Activated CD4-positive, alpha-beta T cell treated with anti-CD3 and anti-CD28 coated beads, Interleukin-2, Interleukin-4, amounts not matched to agents 100 ng/mL and 50 ng/mL, durations not matched to agents 16 hours and 8 hours (primary cell): Measurements from ENCODE around the gene CDHR4.
"Not testable (repeated sequence)": the region's sequence is repeated elsewhere in the genome, so short reads cannot be mapped to it uniquely, and the experiment has no call there.

Experiments
- DNase-seq: peaks from one replicate; pipeline ENCODE4 v3.0.0-alpha.2; 2020; ENCODE audit warnings: low spot score

The CDHR4 gene

DNA sequence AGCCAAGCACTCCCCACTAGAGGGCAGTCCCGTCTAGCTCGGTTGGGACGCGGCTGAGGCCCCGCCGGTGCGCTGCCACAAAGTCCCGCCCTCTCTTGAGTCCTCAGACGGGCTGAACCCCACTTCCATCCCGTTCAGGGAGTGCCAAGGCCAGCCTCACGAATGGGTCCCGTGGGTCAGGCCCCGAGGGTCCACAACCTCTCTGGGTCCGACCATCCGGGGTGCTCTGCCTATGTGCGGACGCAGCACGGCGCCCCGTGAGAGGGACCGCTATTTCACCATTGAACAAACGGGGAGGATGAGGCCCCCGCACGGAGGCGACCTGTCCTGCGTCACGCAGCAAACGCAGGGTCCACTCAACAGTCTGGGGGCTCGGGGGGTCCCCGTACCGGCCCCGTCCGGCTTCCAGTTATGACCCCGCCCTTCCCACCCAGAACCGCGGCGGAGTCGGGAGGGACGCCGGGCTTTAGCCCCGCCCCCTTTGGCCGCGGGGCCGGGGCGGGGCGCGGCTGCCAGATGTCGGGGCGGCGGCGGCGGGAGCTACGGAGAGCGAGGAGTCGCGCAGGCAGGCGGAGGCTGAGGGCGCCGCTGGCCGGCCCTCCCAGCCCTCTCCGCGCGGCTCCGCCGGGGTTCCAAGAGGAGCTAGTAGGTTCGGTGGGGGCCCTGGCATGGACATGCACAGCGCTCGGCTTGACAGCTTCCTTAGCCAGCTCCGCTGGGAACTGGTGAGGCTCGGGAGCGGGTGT lies 3.2 kb upstream of the CDHR4 start, which contains the start of gene INKA1:
INKA1 (plus strand) TSS at position 543 of the 746 bp plus-strand sequence; CDS start at position 675, 132 bp downstream.
- peak; percentile 91 for DNase-seq

GRCh38 chr3:49801160-49801559 lies 1.5 kb upstream of the CDHR4 start:
- DNase-seq = no peak

DNA sequence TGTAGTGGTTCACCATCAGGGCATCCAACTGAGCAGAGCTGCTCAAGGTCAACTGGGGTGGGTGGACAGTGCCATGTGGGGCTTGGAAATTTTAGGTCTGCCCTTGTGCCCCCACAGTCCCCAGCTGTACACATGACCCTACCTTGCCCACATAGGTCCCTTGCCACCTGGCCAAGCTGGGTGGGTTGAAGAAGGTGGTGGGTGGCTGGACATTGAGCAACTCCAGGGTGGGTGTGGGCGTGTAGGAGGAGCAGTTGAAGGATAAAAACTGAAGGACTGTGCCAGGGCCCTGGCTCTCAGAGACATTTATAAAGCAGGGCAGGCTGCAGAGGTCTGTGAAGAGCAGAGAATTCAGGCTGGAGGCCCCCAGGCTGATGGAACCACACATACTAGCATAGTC lies 568 bp downstream of the CDHR4 start:
- DNase-seq = no peak

GRCh38 chr3:49794926-49795905 lies 4.5 kb downstream of the CDHR4 start:
- DNase-seq = no peak

- DNase-seq = no peak
Measured at GRCh38 chr3:49794431-49794830, 5.2 kb downstream of the CDHR4 start.

GRCh38 chr3:49793486-49794085 lies 6.1 kb downstream of the CDHR4 start:
- DNase-seq = no peak

DNA sequence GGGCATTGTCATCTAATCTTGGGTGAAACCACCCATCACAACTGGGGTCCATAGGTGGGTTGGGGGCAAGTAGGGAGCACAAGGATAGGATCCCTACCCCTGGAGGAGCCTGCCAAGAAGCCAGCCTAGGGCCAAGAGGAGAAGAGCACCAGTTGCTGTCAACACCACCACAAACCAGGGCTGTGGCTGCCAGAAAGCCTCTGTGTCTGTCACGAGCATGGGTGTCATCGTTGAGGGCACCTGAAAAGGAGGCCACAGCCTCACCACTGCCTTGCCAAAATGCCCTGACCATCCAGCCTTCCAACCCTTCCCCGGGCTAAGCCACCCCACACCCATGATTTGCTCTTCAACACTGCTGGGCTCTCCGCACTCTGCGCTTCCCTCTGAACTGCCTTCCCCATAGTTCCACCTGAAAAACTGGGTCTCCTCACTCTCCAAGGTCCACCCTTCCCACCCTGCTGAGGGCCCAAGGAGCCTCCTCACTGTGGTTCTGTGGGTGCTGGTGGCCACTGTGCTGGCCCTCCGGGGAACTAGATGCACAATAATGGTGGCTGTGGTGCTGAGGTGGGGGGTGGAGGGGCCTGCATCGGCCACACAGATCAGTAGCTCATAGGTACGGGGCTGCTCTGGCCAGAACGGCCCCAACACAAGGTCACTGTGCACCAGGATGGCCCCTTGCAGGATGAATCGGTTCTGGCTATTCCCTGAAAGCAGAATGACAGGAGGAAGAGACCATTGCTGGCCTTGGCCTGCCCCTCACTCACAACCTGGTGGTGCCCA lies 7.1 kb downstream of the CDHR4 start:
- no peak for DNase-seq

- DNase-seq = no peak
Measured at GRCh38 chr3:49791571-49791970, 8.1 kb downstream of the CDHR4 start.

GRCh38 chr3:49790626-49791411 lies 8.9 kb downstream of the CDHR4 start:
- DNase-seq = no peak

DNA sequence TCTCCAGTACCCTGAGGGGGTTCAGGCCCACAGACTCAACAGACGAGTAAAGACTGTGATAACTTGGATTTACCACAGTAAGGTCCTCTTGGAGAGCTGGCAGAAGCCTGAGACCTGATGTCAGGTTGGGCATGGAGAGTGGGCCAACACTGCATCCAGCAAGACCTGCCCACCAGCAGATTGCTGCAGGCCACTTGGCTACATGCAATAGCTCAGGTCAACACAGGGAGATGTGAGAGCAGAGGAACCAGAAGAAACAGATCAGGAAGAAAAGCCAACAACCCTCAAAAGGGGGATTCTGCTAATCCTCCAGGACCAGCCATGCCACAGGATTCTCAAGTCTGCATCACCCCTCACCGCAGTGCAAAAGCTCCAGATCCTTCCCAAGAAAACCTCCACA lies 11.6 kb downstream of the CDHR4 start:
- no peak for DNase-seq

DNA sequence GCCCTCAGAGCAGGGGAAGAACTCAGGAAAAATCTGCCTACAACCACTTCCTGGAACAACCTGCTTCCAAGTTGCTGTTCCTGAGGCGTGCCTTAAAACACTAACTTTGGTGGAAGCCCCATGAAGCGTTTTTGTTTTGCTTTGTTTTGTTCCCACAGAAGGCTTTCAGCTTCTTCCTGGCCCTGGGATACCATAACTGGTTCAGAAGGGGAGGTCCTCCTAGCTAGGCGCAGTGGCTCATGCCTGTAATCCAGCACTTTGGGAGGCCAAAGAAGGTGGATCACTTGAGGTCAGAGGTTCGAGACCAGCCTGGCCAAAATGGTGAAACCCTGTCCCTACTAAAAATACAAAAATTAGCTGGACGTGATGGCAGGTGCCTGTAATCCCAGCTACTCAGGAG lies 12.1 kb downstream of the CDHR4 start:
- DNase-seq = no peak

- no peak for DNase-seq
Measured at GRCh38 chr3:49787182-49787464, 12.6 kb downstream of the CDHR4 start.

- DNase-seq = peak; percentile 100
Measured at GRCh38 chr3:49786357-49787181, 13.1 kb downstream of the CDHR4 start, which contains the start of gene IP6K1. Gene IP6K1, minus strand, starts transcription at chr3:49786542. Its CDS starts 38,502 bp downstream, at chr3:49748040.

- no peak for DNase-seq
Measured at GRCh38 chr3:49785565-49786356, 13.9 kb downstream of the CDHR4 start.

- not testable (repeated sequence) for DNase-seq
Measured at GRCh38 chr3:49782277-49782676, 17.4 kb downstream of the CDHR4 start.

- no peak for DNase-seq
Measured at GRCh38 chr3:49781415-49782199, 18.1 kb downstream of the CDHR4 start.

DNA sequence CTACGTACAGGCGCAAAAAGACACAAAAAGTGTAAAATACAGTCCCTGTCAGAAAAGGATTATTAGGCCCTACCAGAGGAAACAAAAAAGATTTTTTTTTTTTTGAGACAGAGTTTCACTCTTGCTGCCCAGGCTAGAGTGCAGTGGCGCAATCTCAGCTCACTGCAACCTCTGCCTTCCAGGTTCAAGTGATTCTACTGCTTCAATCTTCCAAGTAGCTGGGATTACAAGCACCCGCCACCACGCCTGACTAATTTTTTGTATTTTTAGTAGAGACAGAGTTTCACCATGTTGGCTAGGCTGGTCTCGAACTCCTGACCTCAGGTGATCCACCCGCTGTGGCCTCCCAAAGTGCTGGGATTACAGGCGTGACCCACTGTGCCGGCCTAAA lies 18.7 kb downstream of the CDHR4 start:
- not testable (repeated sequence) for DNase-seq
